Testis (tissue), 3 donors: ENCODE measurements around the gene SH2D3A. TPM values are rescaled to one million over a fixed set of nuclear protein-coding genes. Genes with fewer than 3 reads are reported as not detected.
"Not testable (repeated sequence)": the region's sequence is repeated elsewhere in the genome, so short reads cannot be mapped to it uniquely, and the experiment has no call there.

ENCODE experiments used
- DNase-seq: peaks from one replicate; pipeline ENCODE4 v3.0.0-alpha.2; 2019
- H3K27ac ChIP-seq, 2 donors: fragments of 200-600 bp; sonication (generic); one replicate each; pipeline ENCODE4 v1.5.1; 2019
- H3K27me3 ChIP-seq: fragments of 200-600 bp; sonication (generic); one replicate; pipeline ENCODE4 v1.5.1; 2019
- H3K36me3 ChIP-seq: fragments of 200-600 bp; sonication (generic); one replicate; pipeline ENCODE4 v1.5.1; 2017; ENCODE audit warnings: low read depth; ENCODE audit errors: missing control alignments
- H3K4me1 ChIP-seq: fragments of 200-600 bp; sonication (generic); one replicate; pipeline ENCODE4 v1.5.1; 2019
- H3K4me3 ChIP-seq, 2 donors: fragments of 200-600 bp; sonication (generic); one replicate each; pipeline ENCODE4 v1.5.1; 2017 to 2019
- H3K9me3 ChIP-seq: fragments of 200-600 bp; sonication (generic); one replicate; pipeline ENCODE4 v1.5.1; 2017
- CTCF ChIP-seq, 3 experiments: fragments of 450-650 bp in 2 of 3; fragments of 200-600 bp in 1 of 3; sonication (generic) in 1 of 3; IDR thresholded peaks; one replicate each; pipeline ENCODE4 v1.5.1; 2016 to 2019; ENCODE audit warnings: antibody characterized with exemption in 3 of 3, mild to moderate bottlenecking in 2 of 3, moderate library complexity in 1 of 3
- POLR2A ChIP-seq: fragments of 450-650 bp; IDR thresholded peaks from one replicate; pipeline ENCODE4 v1.6.1; 2017; ENCODE audit warnings: antibody characterized with exemption, mild to moderate bottlenecking, moderate library complexity
- WGBS, 2 donors: methylation state at CpG; one replicate each; pipeline ENCODE4 v1.1.5; 2018; 5-methylcytosine and 5-hydroxymethylcytosine counted together
- intact Hi-C: fragments of 100-400 bp; cut with DNase I; formaldehyde crosslinking; loops from one replicate; pipeline ENCODE4 v1.15.1; 2023; ENCODE audit warnings: low total_unique reads
- polyA plus RNA-seq: library from polyadenylated mRNA; stranded (reverse); fragments of 350-450 nt; fragmentation: Illumina TruSeq; extraction: RNeasy Lipid Tissue Mini Kit (QIAGEN cat#74804); gene quantifications from one replicate; pipeline ENCODE4 v1.2.3, GENCODE V29; 2014; ENCODE audit warnings: low read depth, low replicate concordance; ENCODE audit not compliant: insufficient read depth
- total RNA-seq, 2 donors: library from RNA; depleted of rRNA; stranded (reverse); fragments of >200 nt; gene quantifications; one replicate each; pipeline ENCODE4 v1.2.3, GENCODE V29; 2016

SH2D3A gene
- total and polyA plus RNA-seq, 3 donors from 2014 or later: 7.4 to 12.8 (median 7.5) TPM

- H3K27me3 ChIP-seq: no peaks in the 10 kb centered on the region
- no peaks in the 10 kb centered on the region for H3K4me1 ChIP-seq
- no peak for DNase-seq
- WGBS, 2 donors: 48 to 64% methylated on average over 7 to 8 of the region's 8 CpGs
- no peak overlapping the region for H3K27ac ChIP-seq
- intact Hi-C loops: no loop called here
- peak overlapping the region in 1 of 2 donors; percentile 23 for H3K4me3 ChIP-seq
- TF ChIP-seq CTCF (IDR thresholded peaks at IDR 0.05) (no peak), POLR2A (no peak)
- no peaks in the 10 kb centered on the region for H3K9me3 ChIP-seq
- no peaks in the 10 kb centered on the region for H3K36me3 ChIP-seq
These were observed 6.2 kb upstream of the SH2D3A start for GRCh38 chr19:6773323-6773931.

GRCh38 chr19:6772866-6773322, 5.7 kb upstream of the SH2D3A start:
- Histone ChIP-seq H3K9me3 (no peaks in the 10 kb centered on the region), H3K27me3 (no peaks in the 10 kb centered on the region), H3K36me3 (no peaks in the 10 kb centered on the region), H3K4me1 (no peaks in the 10 kb centered on the region), H3K4me3 (peak overlapping the region in 1 of 2 donors; percentile 23), H3K27ac (no peak overlapping the region)
- no peak for TF ChIP-seq CTCF (IDR thresholded peaks at IDR 0.05)
- no peak for TF ChIP-seq POLR2A
- no peak for DNase-seq
- intact Hi-C loops: no loop called here
- 85% methylated on average over 3 to 14 of the region's 14 CpGs for WGBS, 2 donors

GRCh38 chr19:6772028-6772865, 5.0 kb upstream of the SH2D3A start, which contains the start of gene VAV1:
VAV1 (plus strand) TSS chr19:6772708; CDS start chr19:6772808, 100 bp downstream.
- H3K27ac ChIP-seq: no peak within 1 kb of the TSS
- peak; percentile 42 for DNase-seq
- no peaks in the 10 kb centered on the region for H3K9me3 ChIP-seq
- H3K4me3 ChIP-seq: peak within 1 kb of the TSS in 1 of 2 donors; percentile 23
- intact Hi-C loops: no loop called here
- 66 to 67% methylated on average over 10 to 19 of the region's 25 CpGs for WGBS, 2 donors
- TF ChIP-seq CTCF (IDR thresholded peaks at IDR 0.05): no peak
- no peak for TF ChIP-seq POLR2A
- H3K27me3 ChIP-seq: no peaks in the 10 kb centered on the region
- no peaks in the 10 kb centered on the region for H3K4me1 ChIP-seq
- no peaks in the 10 kb centered on the region for H3K36me3 ChIP-seq

GRCh38 chr19:6771648-6772027, 4.4 kb upstream of the SH2D3A start:
- WGBS, 2 donors: 90 to 94% methylated on average over 7 of the region's 7 CpGs
- H3K9me3 ChIP-seq, H3K4me3 ChIP-seq, H3K36me3 ChIP-seq, DNase-seq, H3K4me1 ChIP-seq, H3K27me3 ChIP-seq, intact Hi-C loops, H3K27ac ChIP-seq: not testable (repeated sequence)

GRCh38 chr19:6769006-6769619, 1.9 kb upstream of the SH2D3A start:
- 66 to 67% methylated on average over 11 of the region's 11 CpGs for WGBS, 2 donors
- Histone ChIP-seq H3K36me3 (no peaks in the 10 kb centered on the region), H3K27me3 (no peaks in the 10 kb centered on the region), H3K4me3 (no peak overlapping the region), H3K27ac (no peak overlapping the region), H3K4me1 (no peaks in the 10 kb centered on the region), H3K9me3 (no peaks in the 10 kb centered on the region)
- TF ChIP-seq POLR2A (no peak), CTCF (IDR thresholded peaks at IDR 0.05) (peak in 1 of 3 experiments; percentile 33)
- intact Hi-C loops: no loop called here
- DNase-seq: no peak
